Activated CD4-positive, alpha-beta T cell treated with anti-CD3 and anti-CD28 coated beads, Interleukin-2, amount 10 ng/mL, durations not matched to agents 7 days and 5 days (primary cell): ENCODE measurements around the gene LCE1B. TPM values are rescaled to one million over a fixed set of nuclear protein-coding genes. Genes with fewer than 3 reads are reported as not detected.

Experiments used
- CTCF ChIA-PET: fragments of 350-600 bp; sonication (Branson Sonifier 250); formaldehyde crosslinking; loops from one replicate; lab custom pipeline; 2021; ENCODE audit warnings: antibody characterized with exemption; lab: Charles Lee
- POLR2A ChIA-PET: fragments of 350-600 bp; sonication (Branson Sonifier 250); formaldehyde crosslinking; loops from one replicate; lab custom pipeline; 2021; ENCODE audit warnings: antibody characterized with exemption; lab: Charles Lee
- DNase-seq: peaks from one replicate; pipeline ENCODE4 v3.0.0-alpha.2; 2020
- H3K27ac Mint-ChIP-seq: one replicate; pipeline ENCODE4 v1.8.0; 2021; ENCODE audit warnings: mild to moderate bottlenecking, moderate library complexity, mixed read lengths
- H3K27me3 Mint-ChIP-seq: one replicate; pipeline ENCODE4 v1.8.0; 2021; ENCODE audit warnings: mixed read lengths
- H3K36me3 Mint-ChIP-seq: one replicate; pipeline ENCODE4 v1.8.0; 2021; ENCODE audit warnings: low read depth, mixed read lengths
- H3K4me1 Mint-ChIP-seq: one replicate; pipeline ENCODE4 v1.8.0; 2021; ENCODE audit warnings: mixed read lengths
- H3K4me3 Mint-ChIP-seq: one replicate; pipeline ENCODE4 v1.8.0; 2021; ENCODE audit warnings: mild to moderate bottlenecking, moderate library complexity, mixed read lengths
- H3K9me3 Mint-ChIP-seq: one replicate; pipeline ENCODE4 v1.8.0; 2021; ENCODE audit warnings: mixed read lengths
- total RNA-seq, 2 experiments: library from RNA; stranded (reverse); gene quantifications; one replicate each; pipeline ENCODE4 v1.2.3, GENCODE V29; 2021

Gene LCE1B
- total RNA-seq, 2 experiments from 2014 or later: not detected

- H3K27ac Mint-ChIP-seq: no peak overlapping the region
- no peaks in the 10 kb centered on the region for H3K4me1 Mint-ChIP-seq
- no peaks in the 10 kb centered on the region for H3K9me3 Mint-ChIP-seq
- ChIA-PET CTCF (no interaction called here), POLR2A (no interaction called here)
- DNase-seq: no peak
- H3K4me3 Mint-ChIP-seq: no peak overlapping the region
- no peaks in the 10 kb centered on the region for H3K27me3 Mint-ChIP-seq
- H3K36me3 Mint-ChIP-seq: no peaks in the 10 kb centered on the region
These were observed 5.5 kb downstream of the LCE1B start for GRCh38 chr1:152817309-152817708.

- H3K27ac Mint-ChIP-seq: no peak overlapping the region
- H3K36me3 Mint-ChIP-seq: no peaks in the 10 kb centered on the region
- ChIA-PET POLR2A (no interaction called here), CTCF (no interaction called here)
- H3K9me3 Mint-ChIP-seq: no peaks in the 10 kb centered on the region
- H3K4me1 Mint-ChIP-seq: no peaks in the 10 kb centered on the region
- DNase-seq: no peak
- peaks cover 16% of the 10 kb centered on the region for H3K27me3 Mint-ChIP-seq
- no peak overlapping the region for H3K4me3 Mint-ChIP-seq
These were observed 11.5 kb downstream of the LCE1B start for GRCh38 chr1:152823294-152823693.

GRCh38 chr1:152824964-152825363, 13.2 kb downstream of the LCE1B start:
- Mint-ChIP-seq H3K4me3 (no peak overlapping the region), H3K4me1 (no peaks in the 10 kb centered on the region), H3K27ac (no peak overlapping the region), H3K36me3 (no peaks in the 10 kb centered on the region), H3K9me3 (no peaks in the 10 kb centered on the region), H3K27me3 (peaks cover 16% of the 10 kb centered on the region)
- CTCF ChIA-PET: interaction anchor here (0.7 kb wide), 1 partner anchor 248 kb away, joined by 3 read pairs; no protein-coding TSS in a partner anchor
- DNase-seq: no peak
- POLR2A ChIA-PET: no interaction called here

GRCh38 chr1:152827173-152827572, 15.4 kb downstream of the LCE1B start, which contains the start of gene LCE1A:
Gene LCE1A (plus strand): TSS chr1:152827473. CDS start chr1:152827473, 0 bp downstream.
- Mint-ChIP-seq H3K27me3 (peaks cover 23% of the 10 kb centered on the region), H3K27ac (no peak within 1 kb of the TSS), H3K9me3 (no peaks in the 10 kb centered on the region), H3K4me3 (no peak within 1 kb of the TSS), H3K4me1 (no peaks in the 10 kb centered on the region), H3K36me3 (no peaks in the 10 kb centered on the region)
- ChIA-PET POLR2A (no interaction called here), CTCF (interaction anchor here (0.7 to 1.2 kb wide), 2 partner anchors 183 to 292 kb away, joined by 3 to 6 read pairs; no protein-coding TSS in a partner anchor)
- DNase-seq: no peak

- no peaks in the 10 kb centered on the region for H3K4me1 Mint-ChIP-seq
- no peak overlapping the region for H3K27ac Mint-ChIP-seq
- H3K27me3 Mint-ChIP-seq: peaks cover 11% of the 10 kb centered on the region
- ChIA-PET POLR2A (no interaction called here), CTCF (no interaction called here)
- no peak for DNase-seq
- H3K9me3 Mint-ChIP-seq: no peaks in the 10 kb centered on the region
- no peak overlapping the region for H3K4me3 Mint-ChIP-seq
- no peaks in the 10 kb centered on the region for H3K36me3 Mint-ChIP-seq
These were observed 25.1 kb downstream of the LCE1B start for GRCh38 chr1:152836870-152837269.

- Mint-ChIP-seq H3K27ac (no peak within 1 kb of the TSS), H3K4me3 (no peak within 1 kb of the TSS), H3K36me3 (no peaks in the 10 kb centered on the region), H3K27me3 (peaks cover 5% of the 10 kb centered on the region), H3K9me3 (no peaks in the 10 kb centered on the region), H3K4me1 (no peaks in the 10 kb centered on the region)
- POLR2A ChIA-PET: no interaction called here
- no peak for DNase-seq
- CTCF ChIA-PET: no interaction called here
These were observed 30.8 kb downstream of the LCE1B start, which contains the start of gene LCE6A for GRCh38 chr1:152842556-152842955. Gene LCE6A (plus strand): TSS chr1:152842856. CDS start chr1:152843521, 665 bp downstream.

- Mint-ChIP-seq H3K36me3 (no peaks in the 10 kb centered on the region), H3K9me3 (no peaks in the 10 kb centered on the region), H3K4me3 (no peak overlapping the region), H3K27ac (no peak overlapping the region), H3K4me1 (no peaks in the 10 kb centered on the region), H3K27me3 (peaks cover 3% of the 10 kb centered on the region)
- no peak for DNase-seq
- POLR2A ChIA-PET: no interaction called here
- CTCF ChIA-PET: no interaction called here
These were observed 43.9 kb downstream of the LCE1B start for GRCh38 chr1:152855661-152856060.

- no peak overlapping the region for H3K27ac Mint-ChIP-seq
- CTCF ChIA-PET: no interaction called here
These were observed 46.3 kb downstream of the LCE1B start for GRCh38 chr1:152858062-152858461.

GRCh38 chr1:152859696-152860095, 47.9 kb downstream of the LCE1B start, which contains the start of gene LCE7A:
Gene LCE7A (plus strand): TSS chr1:152859996. CDS start chr1:152860698, 702 bp downstream.
- H3K27me3 Mint-ChIP-seq: peaks cover 7% of the 10 kb centered on the region
- DNase-seq: no peak
- H3K27ac Mint-ChIP-seq: no peak within 1 kb of the TSS
- H3K36me3 Mint-ChIP-seq: no peaks in the 10 kb centered on the region
- no peaks in the 10 kb centered on the region for H3K4me1 Mint-ChIP-seq
- H3K4me3 Mint-ChIP-seq: no peak within 1 kb of the TSS
- CTCF ChIA-PET: no interaction called here
- no peaks in the 10 kb centered on the region for H3K9me3 Mint-ChIP-seq
- POLR2A ChIA-PET: no interaction called here

More at GRCh38 chr1:152858062-152858461, 46.3 kb downstream of the LCE1B start:
- DNase-seq: no peak
- Mint-ChIP-seq H3K4me3 (no peak overlapping the region), H3K27me3 (peaks cover 3% of the 10 kb centered on the region), H3K36me3 (no peaks in the 10 kb centered on the region), H3K9me3 (no peaks in the 10 kb centered on the region), H3K4me1 (no peaks in the 10 kb centered on the region)
- POLR2A ChIA-PET: no interaction called here

GRCh38 chr1:152860129-152860528, 48.4 kb downstream of the LCE1B start:
- ChIA-PET POLR2A (no interaction called here), CTCF (no interaction called here)
- Mint-ChIP-seq H3K9me3 (no peaks in the 10 kb centered on the region), H3K27ac (no peak overlapping the region), H3K4me3 (no peak overlapping the region), H3K27me3 (peaks cover 7% of the 10 kb centered on the region), H3K36me3 (no peaks in the 10 kb centered on the region), H3K4me1 (no peaks in the 10 kb centered on the region)
- no peak for DNase-seq

GRCh38 chr1:152861374-152861773, 49.6 kb downstream of the LCE1B start:
- H3K27me3 Mint-ChIP-seq: peaks cover 7% of the 10 kb centered on the region
- no peaks in the 10 kb centered on the region for H3K36me3 Mint-ChIP-seq
- no peak overlapping the region for H3K4me3 Mint-ChIP-seq
- CTCF ChIA-PET: no interaction called here
- no peak overlapping the region for H3K27ac Mint-ChIP-seq
- DNase-seq: no peak
- POLR2A ChIA-PET: no interaction called here
- no peaks in the 10 kb centered on the region for H3K4me1 Mint-ChIP-seq
- no peaks in the 10 kb centered on the region for H3K9me3 Mint-ChIP-seq

Other genes with a start within 250 kb of the LCE1B start
- not detected for gene LCE3E, start 245.2 kb upstream of the LCE1B start, total RNA-seq
- gene LCE3D, start 231.5 kb upstream of the LCE1B start, total RNA-seq: not detected
- gene LCE3C, start 211.7 kb upstream of the LCE1B start, total RNA-seq: not detected
- gene LCE3B, start 198.2 kb upstream of the LCE1B start, total RNA-seq: not detected
- not detected for gene LCE3A, start 188.9 kb upstream of the LCE1B start, total RNA-seq
- gene LCE2D, start 148.6 kb upstream of the LCE1B start, total RNA-seq: not detected
- gene LCE2C, start 136.7 kb upstream of the LCE1B start, total RNA-seq: not detected
- not detected for gene LCE2B, start 125.8 kb upstream of the LCE1B start, total RNA-seq
- gene LCE2A, start 113.6 kb upstream of the LCE1B start, total RNA-seq: not detected
- not detected for gene LCE4A, start 103.8 kb upstream of the LCE1B start, total RNA-seq
- not detected for gene KPRP, start 53.9 kb upstream of the LCE1B start, total RNA-seq
- not detected for gene LCE1F, start 36.8 kb upstream of the LCE1B start, total RNA-seq
- gene LCE1E, start 25.7 kb upstream of the LCE1B start, total RNA-seq: not detected
- gene LCE1D, start 15.2 kb upstream of the LCE1B start, total RNA-seq: not detected
- gene LCE1C, start 5.3 kb upstream of the LCE1B start, total RNA-seq: not detected
- gene LCE1A, start 15.5 kb downstream of the LCE1B start, total RNA-seq: not detected
- gene LCE6A, start 30.9 kb downstream of the LCE1B start, total RNA-seq: not detected
- not detected for gene LCE7A, start 48.0 kb downstream of the LCE1B start, total RNA-seq
- gene SMCP, start 66.4 kb downstream of the LCE1B start, total RNA-seq: not detected
- gene IVL, start 96.6 kb downstream of the LCE1B start, total RNA-seq: not detected
- not detected for gene SPRR5, start 135.2 kb downstream of the LCE1B start, total RNA-seq
- gene SPRR4, start 158.7 kb downstream of the LCE1B start, total RNA-seq: not detected
- gene SPRR1A, start 172.1 kb downstream of the LCE1B start, total RNA-seq: not detected
- gene SPRR3, start 189.8 kb downstream of the LCE1B start, total RNA-seq: not detected
- gene SPRR1B, start 219.2 kb downstream of the LCE1B start, total RNA-seq: not detected
- gene SPRR2D, start 229.1 kb downstream of the LCE1B start, total RNA-seq: not detected
- gene SPRR2A, start 245.5 kb downstream of the LCE1B start, total RNA-seq: not detected